GM12891 (cell line): ENCODE results near the gene TSHZ2. TPM values are rescaled to one million over a fixed set of nuclear protein-coding genes. Genes with fewer than 3 reads are reported as not detected.

Experiments
- DNase-seq: peaks from one replicate; pipeline ENCODE4 v3.0.0; 2011; ENCODE audit warnings: low spot score; ENCODE audit not compliant: insufficient read length
- FAIRE-seq: peaks from 2 replicates; lab custom pipeline; 2011; peaks lifted over from hg19 to GRCh38; lab: Jason Lieb, UNC
- PAX5 ChIP-seq: IDR thresholded peaks from 2 replicates; pipeline ENCODE4 v1.6.1; 2011; ENCODE audit warnings: low read length, moderate library complexity, mild to moderate bottlenecking; ENCODE audit not compliant: insufficient read depth, severe bottlenecking
- POLR2A ChIP-seq: IDR thresholded peaks from 2 replicates; pipeline ENCODE4 v1.6.1; 2011; ENCODE audit warnings: low read depth, low read length, control low read depth
- POLR2AphosphoS5 ChIP-seq: IDR thresholded peaks from 2 replicates; pipeline ENCODE4 v1.6.1; 2011; ENCODE audit warnings: low read depth, low read length, control low read depth
- POU2F2 ChIP-seq: IDR thresholded peaks from 2 replicates; pipeline ENCODE4 v1.6.1; 2011; ENCODE audit warnings: low read depth, mild to moderate bottlenecking, control low read depth, low read length, moderate library complexity
- SPI1 ChIP-seq: IDR thresholded peaks from 2 replicates; pipeline ENCODE4 v1.6.1; 2011; ENCODE audit warnings: low read depth, low read length, control low read depth
- TAF1 ChIP-seq: IDR thresholded peaks from 2 replicates; pipeline ENCODE4 v1.6.1; 2011; ENCODE audit warnings: low read depth, low read length, control low read depth
- polyA plus RNA-seq: library from polyadenylated mRNA; unstranded; fragments of >200 nt; gene quantifications from one replicate; pipeline ENCODE4 v1.2.1, GENCODE V29; 2012; ENCODE audit warnings: low read depth, missing spikeins, inconsistent platforms; ENCODE audit not compliant: missing spikeins

Gene TSHZ2, protein sequence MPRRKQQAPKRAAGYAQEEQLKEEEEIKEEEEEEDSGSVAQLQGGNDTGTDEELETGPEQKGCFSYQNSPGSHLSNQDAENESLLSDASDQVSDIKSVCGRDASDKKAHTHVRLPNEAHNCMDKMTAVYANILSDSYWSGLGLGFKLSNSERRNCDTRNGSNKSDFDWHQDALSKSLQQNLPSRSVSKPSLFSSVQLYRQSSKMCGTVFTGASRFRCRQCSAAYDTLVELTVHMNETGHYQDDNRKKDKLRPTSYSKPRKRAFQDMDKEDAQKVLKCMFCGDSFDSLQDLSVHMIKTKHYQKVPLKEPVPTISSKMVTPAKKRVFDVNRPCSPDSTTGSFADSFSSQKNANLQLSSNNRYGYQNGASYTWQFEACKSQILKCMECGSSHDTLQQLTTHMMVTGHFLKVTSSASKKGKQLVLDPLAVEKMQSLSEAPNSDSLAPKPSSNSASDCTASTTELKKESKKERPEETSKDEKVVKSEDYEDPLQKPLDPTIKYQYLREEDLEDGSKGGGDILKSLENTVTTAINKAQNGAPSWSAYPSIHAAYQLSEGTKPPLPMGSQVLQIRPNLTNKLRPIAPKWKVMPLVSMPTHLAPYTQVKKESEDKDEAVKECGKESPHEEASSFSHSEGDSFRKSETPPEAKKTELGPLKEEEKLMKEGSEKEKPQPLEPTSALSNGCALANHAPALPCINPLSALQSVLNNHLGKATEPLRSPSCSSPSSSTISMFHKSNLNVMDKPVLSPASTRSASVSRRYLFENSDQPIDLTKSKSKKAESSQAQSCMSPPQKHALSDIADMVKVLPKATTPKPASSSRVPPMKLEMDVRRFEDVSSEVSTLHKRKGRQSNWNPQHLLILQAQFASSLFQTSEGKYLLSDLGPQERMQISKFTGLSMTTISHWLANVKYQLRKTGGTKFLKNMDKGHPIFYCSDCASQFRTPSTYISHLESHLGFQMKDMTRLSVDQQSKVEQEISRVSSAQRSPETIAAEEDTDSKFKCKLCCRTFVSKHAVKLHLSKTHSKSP (N-terminal part only)
- polyA plus RNA-seq, result not detected

DNA sequence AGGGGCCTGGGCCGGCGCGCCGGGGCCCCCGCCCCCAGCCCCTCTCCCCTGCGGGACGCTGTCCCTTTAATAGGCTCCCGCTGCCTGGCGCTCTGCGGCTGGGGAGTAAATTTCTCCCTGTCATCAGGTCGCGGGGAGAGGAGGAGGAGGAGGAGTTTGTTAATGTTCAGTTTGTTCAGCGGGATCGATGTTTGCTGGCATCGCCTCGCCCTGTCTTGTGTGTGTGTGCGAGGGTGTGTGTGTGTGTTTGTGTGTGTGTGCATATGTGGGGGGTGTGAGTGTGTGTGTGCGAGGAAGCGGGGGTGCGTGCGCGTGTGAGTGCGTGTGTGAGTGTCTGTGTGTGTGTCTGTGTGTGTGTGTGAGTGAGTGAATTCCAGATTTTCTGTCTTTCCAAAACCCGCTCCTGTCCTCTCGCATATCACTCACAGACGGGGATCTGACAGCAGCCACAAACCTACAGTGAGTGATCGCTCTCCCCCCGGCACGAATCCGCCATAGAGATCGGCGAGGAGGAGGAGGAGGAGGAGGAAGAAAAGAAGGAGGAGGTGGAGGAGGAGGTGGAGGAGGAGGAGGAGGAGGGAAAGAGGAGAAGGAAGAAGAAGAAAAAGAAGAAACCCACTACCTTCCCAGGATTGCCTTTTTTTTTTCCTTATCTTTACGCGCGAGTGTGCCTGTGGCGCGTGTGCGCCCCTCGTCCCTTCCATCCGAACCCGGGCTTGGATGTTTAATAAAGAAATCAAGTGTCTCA is at the start of gene TSHZ2:
TSS of gene TSHZ2 (plus strand) at position 169 of the 748 bp plus-strand sequence. CDS start 936 bp downstream, outside the sequence.
- FAIRE-seq (no peak), DNase-seq (no peak)
- TF ChIP-seq POLR2AphosphoS5 (no peak), POU2F2 (no peak), TAF1 (no peak), PAX5 (no peak), SPI1 (no peak), POLR2A (no peak)

DNA sequence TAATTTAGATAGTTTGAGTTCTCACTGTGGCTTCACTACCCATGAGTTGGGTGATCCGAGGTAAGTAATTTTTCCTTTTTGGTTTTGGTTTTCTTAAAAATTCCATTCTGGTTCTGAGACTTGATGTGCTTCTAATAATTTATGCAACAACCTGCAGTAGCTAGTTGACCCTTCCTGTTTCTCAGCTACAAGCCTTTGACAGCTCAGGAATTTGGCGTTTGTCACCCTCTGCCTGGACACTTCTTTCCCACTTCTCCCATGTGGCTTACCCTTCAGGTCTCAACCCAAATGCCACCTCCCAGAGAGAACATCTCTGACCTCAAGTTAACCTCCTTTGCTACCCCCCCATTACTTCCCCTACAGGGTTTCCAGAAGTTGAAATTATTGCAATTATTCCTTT is 49.7 kb upstream of the TSHZ2 start:
- FAIRE-seq, result no peak
- TF ChIP-seq SPI1, result no peak
- no peak for TF ChIP-seq POLR2AphosphoS5
- TF ChIP-seq POU2F2, result no peak
- no peak for TF ChIP-seq POLR2A
- no peak for TF ChIP-seq TAF1
- no peak for TF ChIP-seq PAX5
- no peak for DNase-seq

DNA sequence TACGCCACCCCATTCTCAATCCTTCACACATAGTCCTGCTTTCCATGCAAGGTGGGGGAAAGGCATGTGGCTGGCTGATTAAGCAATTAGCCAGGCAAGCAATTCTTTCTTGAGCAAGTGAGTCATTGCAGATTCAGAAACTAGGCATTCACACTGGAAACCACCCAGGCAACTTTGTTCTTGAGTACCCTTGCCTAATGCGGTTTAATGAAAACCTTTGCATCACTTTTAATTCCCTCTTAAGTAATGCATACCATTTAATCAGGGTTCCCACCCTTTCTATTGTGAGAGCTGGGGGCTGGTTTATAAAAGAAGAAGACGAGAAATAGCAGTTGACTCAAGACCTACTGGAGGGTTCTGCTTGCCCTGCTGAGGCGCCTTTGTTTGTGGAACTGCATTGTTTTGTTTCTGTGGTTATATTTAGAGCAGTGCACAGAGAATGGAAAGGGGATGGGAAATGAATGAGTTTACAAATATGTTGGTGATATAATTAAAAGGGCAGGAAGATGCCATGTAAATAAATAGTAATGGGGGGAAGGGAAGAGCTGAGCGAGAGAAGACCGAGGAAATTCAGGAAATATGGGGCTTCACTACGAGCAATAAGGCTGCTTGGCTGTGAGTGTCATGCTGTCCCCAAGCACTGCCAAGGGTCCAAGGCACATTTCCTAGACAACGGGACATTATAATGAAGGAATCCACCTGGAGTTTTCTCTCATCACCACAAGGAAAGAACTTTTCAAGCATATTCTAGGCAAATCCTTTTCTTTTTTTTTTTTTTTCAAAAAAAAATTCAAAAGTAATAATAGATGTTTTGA is 48.8 kb upstream of the TSHZ2 start:
- DNase-seq, result no peak
- no peak for TF ChIP-seq TAF1
- no peak for TF ChIP-seq POLR2AphosphoS5
- TF ChIP-seq POU2F2, result no peak
- TF ChIP-seq PAX5, result no peak
- no peak for TF ChIP-seq POLR2A
- no peak for TF ChIP-seq SPI1
- FAIRE-seq, result no peak

DNA sequence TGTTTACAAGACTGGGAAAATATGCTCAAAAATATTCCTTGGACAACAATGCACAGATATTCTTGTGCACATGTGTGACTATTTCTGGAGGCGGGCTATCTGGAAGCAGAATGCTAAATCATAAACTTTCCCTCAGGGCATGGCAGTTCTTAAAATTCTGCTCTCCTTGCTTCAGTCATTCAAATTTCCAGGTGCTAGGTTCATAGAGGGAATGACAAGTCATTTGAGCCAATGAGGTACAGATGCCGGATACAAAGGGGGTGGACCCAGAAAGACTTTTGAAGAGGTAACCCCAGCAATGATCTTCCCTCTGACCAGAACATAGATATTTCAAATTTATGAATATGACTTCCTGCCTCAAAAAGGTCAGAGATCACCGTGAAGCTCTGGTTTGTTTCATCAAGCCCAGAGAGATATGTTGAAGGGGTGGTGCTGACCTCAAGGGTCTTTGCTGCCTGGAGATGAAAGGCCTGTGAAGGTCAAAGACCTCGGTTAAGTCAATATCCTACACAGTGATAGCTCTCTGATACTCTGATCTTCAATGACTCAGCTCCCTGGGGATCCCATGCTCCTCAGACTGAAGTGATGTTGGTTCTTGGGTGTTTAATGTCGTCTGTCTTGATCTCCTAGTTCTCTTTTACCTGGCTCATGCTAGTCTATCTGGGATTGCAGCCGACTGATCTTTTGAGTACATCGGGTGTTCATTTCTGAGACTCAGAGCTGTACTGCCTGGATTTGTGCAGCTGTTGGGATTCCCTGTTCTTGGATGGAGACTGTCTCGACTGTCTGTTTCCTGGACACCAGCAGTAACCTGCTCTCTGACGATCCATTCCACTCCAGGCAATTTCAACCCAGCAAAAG is 47.5 kb upstream of the TSHZ2 start:
- TF ChIP-seq POU2F2 (no peak), POLR2AphosphoS5 (no peak), SPI1 (no peak), TAF1 (no peak), POLR2A (no peak), PAX5 (no peak)
- FAIRE-seq (no peak), DNase-seq (no peak)

DNA sequence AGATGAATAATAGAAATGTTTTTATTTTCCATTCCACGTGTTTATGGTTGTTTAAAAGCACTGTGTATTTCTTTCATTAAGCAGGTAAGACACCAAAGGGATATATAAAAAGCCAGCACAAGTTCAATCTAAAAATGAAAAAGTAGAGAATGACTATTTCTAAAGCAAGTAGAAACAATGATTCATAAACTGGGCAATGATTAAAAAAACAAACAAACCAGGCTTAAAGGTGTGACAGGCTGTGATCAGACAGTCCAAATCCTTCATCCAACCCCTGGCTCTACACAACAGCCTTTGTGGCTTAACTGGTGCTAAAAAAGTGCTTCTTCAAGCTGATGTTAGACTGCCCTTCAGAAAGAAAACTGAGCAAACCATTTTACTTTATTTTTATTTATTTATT is 45.7 kb upstream of the TSHZ2 start:
- DNase-seq (no peak), FAIRE-seq (no peak)
- TF ChIP-seq TAF1, result no peak
- no peak for TF ChIP-seq POU2F2
- no peak for TF ChIP-seq POLR2A
- TF ChIP-seq SPI1, result no peak
- TF ChIP-seq PAX5, result no peak
- no peak for TF ChIP-seq POLR2AphosphoS5

DNA sequence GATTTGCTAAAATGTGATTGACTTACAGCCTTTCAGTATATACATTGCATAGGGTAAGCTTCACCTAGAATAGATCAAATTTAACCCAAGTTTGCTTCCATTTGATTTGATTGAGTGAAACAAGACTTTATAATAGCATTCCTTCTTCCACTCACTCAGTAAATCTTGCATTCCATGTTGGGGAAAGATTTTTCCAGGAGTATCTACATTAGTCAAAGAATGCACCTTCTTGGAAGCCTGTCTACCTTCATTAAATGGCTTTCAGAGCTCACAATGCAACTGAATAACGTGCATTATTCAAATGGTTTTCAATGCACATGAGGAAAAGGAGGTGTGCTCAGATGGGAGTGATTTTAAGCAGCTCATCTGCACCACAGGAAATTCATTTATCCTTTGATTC is 38.3 kb upstream of the TSHZ2 start:
- DNase-seq (no peak), FAIRE-seq (no peak)
- TF ChIP-seq TAF1, result no peak
- TF ChIP-seq POU2F2, result no peak
- no peak for TF ChIP-seq SPI1
- no peak for TF ChIP-seq POLR2AphosphoS5
- TF ChIP-seq PAX5, result no peak
